Measurements from ENCODE around the gene ODAM.
"Not testable (repeated sequence)": the region's sequence is repeated elsewhere in the genome, so short reads cannot be mapped to it uniquely, and the experiment has no call there.

Gene ODAM, protein sequence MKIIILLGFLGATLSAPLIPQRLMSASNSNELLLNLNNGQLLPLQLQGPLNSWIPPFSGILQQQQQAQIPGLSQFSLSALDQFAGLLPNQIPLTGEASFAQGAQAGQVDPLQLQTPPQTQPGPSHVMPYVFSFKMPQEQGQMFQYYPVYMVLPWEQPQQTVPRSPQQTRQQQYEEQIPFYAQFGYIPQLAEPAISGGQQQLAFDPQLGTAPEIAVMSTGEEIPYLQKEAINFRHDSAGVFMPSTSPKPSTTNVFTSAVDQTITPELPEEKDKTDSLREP

DNA sequence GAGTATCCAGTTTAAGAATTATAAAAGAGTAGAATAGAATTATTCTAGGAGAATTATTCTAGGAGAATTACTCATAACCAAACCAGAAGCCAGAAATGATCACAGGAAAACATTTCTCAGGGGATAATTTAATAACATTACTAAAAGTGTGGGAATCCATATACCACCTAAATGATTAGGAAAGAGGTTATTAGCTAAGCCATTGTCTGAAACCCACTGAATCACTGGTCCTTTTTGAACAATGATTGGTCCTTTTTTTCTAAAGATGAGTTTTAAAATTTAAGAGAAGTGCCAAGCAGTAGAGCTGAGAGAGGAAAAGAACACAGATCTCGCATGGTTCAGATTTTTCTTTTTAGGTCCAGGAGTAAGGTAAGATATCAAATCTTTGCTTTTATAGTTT is at the start of gene ODAM:
ODAM (plus strand) TSS at position 301 of the 400 bp plus-strand sequence. CDS start 819 bp downstream, outside the sequence.
- in situ Hi-C loops (cut with MboI; ENCODE audit: low sequenced_read_pairs) = no loop called here

DNA sequence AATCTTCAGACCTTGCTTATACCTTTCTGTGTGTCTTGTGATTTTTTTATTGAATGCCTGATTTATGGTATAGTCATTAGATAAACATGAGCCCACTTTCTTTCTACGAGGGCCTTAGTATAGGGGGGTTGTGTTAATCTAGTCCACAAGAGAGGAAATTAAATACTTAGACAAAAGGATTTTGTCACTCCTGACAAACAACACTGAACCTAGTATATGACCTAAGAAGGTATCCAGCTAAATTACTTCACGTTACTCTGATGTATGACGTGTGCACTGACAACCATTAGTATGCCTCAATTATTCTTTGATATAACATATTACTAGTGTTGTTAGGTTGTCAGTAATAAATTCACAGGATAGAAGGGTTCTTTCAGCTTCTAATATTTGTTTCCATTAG is 44.3 kb upstream of the ODAM start:
- in situ Hi-C loops (cut with MboI; ENCODE audit: low sequenced_read_pairs) = no loop called here

DNA sequence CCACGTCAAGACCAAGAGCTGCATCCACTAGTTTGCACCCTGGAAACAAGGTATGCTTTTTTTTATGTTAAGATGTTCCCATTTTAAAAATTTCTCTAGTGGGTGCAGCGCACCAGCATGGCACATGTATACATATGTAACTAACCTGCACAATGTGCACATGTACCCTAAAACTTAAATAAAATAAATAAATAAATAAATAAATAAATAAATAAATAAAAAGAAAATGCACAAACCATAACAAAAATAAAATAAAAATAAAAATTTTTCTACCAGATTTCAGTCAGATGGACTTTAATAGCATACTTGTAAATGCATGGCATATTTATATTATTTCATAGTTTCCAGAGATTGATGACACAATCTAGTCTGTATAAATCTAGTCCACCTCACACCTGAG is 43.4 kb upstream of the ODAM start:
- in situ Hi-C loops (cut with MboI; ENCODE audit: low sequenced_read_pairs) = no loop called here

GRCh38 chr4:70153937-70154336 is 41.6 kb upstream of the ODAM start, which contains the start of gene PRR27:
TSS of gene PRR27 (plus strand) at chr4:70154237. CDS start at chr4:70154376, 139 bp downstream.
- in situ Hi-C loops (cut with MboI; ENCODE audit: low sequenced_read_pairs) = no loop called here

DNA sequence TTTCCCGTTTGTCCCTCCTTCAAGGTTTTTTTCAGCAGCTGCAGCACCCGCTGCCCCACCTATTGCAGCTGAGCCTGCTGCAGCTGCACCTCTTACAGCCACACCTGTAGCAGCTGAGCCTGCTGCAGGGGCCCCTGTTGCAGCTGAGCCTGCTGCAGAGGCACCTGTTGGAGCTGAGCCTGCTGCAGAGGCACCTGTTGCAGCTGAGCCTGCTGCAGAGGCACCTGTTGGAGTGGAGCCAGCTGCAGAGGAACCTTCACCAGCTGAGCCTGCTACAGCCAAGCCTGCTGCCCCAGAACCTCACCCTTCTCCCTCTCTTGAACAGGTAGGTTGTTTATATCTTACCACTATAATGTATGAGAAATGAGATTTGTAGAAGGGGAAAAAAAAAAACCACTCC is 36.9 kb upstream of the ODAM start:
- in situ Hi-C loops (cut with MboI; ENCODE audit: low sequenced_read_pairs) = no loop called here

- in situ Hi-C loops (cut with MboI; ENCODE audit: low sequenced_read_pairs) = no loop called here
Measured at GRCh38 chr4:70177090-70177489, 18.4 kb upstream of the ODAM start.

GRCh38 chr4:70178075-70178660 is 17.4 kb upstream of the ODAM start:
- in situ Hi-C loops (cut with MboI; ENCODE audit: low sequenced_read_pairs) = no loop called here

GRCh38 chr4:70179811-70180210 is 15.7 kb upstream of the ODAM start:
- in situ Hi-C loops (cut with MboI; ENCODE audit: low sequenced_read_pairs) = no loop called here

DNA sequence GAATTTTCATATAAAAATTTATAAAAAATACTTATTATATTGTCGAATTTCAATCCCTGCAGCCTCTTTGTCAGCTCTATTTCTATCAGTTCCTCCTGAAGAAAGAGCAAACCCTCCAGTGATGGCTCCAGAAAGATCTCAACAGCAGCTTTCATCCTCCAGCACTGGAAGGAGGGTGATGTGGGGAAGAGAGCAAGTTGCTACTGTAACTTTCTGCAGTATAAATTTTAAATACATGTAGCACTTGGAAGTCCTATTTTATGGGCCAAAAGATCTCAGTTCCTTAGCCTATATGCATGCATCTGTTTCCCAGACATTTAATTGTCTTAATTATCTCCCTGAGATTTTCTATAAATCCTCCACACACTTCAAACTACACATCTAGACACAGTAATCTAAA is 13.7 kb upstream of the ODAM start:
- in situ Hi-C loops (cut with MboI; ENCODE audit: low sequenced_read_pairs) = no loop called here

- in situ Hi-C loops (cut with MboI; ENCODE audit: low sequenced_read_pairs) = no loop called here
Measured at GRCh38 chr4:70182517-70183167, 12.9 kb upstream of the ODAM start.

DNA sequence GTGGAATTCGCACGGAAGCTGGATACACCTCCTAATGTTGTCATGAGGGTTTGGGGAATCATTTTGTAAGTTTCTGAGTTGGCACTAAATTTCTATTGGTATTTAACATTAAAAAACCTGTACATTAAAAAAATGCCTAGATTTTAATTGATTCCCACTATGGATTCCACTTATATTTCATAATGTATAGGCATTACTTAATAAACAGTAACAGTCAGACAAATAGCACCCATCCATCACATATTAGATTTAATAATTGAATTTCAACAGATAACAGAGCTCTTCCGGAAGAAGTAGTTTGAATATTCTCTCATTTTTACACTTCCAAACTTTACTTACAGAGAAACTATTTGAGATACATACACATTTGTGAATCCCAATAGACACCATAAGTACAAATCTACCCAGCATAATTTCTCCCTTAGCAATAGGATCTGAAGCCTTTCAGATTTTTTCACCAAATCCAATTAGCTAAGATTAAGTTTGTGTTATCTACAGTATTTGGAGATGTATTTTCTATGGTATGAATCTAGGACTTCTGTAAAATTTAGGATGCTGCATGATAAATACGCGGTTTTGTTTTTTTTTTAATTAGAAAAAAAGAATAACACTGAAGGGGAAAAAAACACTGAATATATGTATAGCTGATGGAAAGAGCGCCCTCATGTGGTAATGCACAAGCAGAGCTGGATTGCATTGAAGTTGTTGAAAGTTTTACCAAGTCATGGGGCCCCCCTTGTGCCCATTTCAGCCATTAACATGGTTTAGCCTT is 12.2 kb upstream of the ODAM start:
- in situ Hi-C loops (cut with MboI; ENCODE audit: low sequenced_read_pairs) = no loop called here

GRCh38 chr4:70183940-70184246 is 11.6 kb upstream of the ODAM start:
- in situ Hi-C loops (cut with MboI; ENCODE audit: low sequenced_read_pairs) = no loop called here

GRCh38 chr4:70187216-70187615 is 8.3 kb upstream of the ODAM start:
- in situ Hi-C loops (cut with MboI; ENCODE audit: low sequenced_read_pairs) = no loop called here

- in situ Hi-C loops (cut with MboI; ENCODE audit: low sequenced_read_pairs) = no loop called here
Measured at GRCh38 chr4:70190579-70190978, 4.9 kb upstream of the ODAM start.

GRCh38 chr4:70191647-70192046 is 3.9 kb upstream of the ODAM start:
- in situ Hi-C loops (cut with MboI; ENCODE audit: low sequenced_read_pairs) = no loop called here

- in situ Hi-C loops (cut with MboI; ENCODE audit: low sequenced_read_pairs) = no loop called here
Measured at GRCh38 chr4:70192895-70193294, 2.6 kb upstream of the ODAM start.

DNA sequence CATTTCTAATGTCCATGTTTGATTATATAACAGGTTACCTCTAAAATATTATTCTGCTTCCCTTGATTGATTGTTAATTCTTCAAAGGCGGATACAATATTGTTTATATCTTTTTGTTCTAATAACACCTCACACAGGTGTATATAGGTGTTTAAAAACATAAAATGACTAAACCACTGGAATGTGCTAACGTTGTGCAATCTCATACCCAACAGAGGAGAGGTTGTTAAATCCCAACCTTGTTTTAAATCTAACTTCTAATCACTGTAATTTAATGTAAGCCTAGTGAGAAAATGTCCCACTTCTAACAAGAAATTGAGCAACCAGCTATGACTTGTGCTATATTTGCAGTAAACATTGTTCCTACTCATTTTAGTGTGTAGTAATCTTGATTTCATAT is 1.3 kb downstream of the ODAM start:
- in situ Hi-C loops (cut with MboI; ENCODE audit: low sequenced_read_pairs) = no loop called here

DNA sequence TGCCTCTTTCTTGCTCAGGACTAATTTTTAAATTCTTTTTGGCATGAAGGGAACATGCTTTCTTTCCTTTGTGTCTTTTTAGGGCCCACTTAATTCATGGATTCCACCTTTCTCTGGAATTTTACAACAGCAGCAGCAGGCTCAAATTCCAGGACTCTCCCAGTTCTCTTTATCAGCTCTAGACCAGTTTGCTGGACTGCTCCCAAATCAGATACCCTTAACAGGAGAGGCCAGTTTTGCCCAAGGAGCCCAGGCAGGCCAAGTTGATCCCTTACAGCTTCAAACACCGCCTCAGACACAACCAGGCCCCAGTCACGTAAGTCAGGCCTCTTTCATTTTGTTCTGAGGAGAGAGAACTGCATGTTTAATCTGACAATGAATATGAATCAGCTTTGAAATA is 2.3 kb downstream of the ODAM start:
- in situ Hi-C loops (cut with MboI; ENCODE audit: low sequenced_read_pairs) = no loop called here

DNA sequence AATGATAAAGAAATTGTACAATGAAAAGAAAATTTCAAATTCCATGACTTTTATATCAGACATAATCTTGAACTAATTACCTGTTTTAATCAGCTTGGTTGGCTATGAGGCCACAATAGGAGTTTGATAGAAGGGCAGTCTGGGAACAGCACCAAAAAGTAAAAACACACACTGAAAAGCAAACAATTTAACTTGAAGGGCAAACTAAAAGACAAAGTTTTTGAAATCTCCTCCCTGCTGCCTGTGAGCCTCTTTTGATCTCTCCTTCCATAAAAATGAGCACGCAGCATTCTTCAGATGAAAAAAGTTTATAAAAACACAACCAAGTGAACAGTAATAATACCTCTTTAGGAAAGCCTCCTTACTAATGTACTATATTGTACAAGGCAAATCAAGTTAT is 8.1 kb downstream of the ODAM start:
- in situ Hi-C loops (cut with MboI; ENCODE audit: low sequenced_read_pairs) = no loop called here

DNA sequence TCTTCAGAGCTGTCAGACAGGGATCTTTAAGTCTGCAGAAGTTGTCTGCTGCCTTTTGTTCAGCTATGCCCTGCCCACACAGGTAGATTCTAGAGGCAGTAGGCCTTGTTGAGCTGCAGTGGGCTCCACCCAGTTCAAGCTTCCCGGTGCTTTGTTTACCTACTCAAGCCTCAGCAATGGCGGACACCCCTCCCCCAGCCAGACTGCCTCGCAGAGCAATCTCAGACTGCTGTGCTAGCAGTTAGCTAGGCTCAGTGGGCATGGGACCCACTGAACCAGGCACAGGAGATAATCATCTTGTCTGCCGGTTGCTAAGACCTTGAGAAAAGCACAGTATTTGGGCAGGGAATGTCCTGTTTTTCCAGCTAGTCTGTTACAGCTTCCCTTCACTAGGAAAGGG is 17.2 kb downstream of the ODAM start:
- in situ Hi-C loops (cut with MboI; ENCODE audit: low sequenced_read_pairs) = not testable (repeated sequence)

- in situ Hi-C loops (cut with MboI; ENCODE audit: low sequenced_read_pairs) = not testable (repeated sequence)
Measured at GRCh38 chr4:70216109-70216508, 20.6 kb downstream of the ODAM start.

- in situ Hi-C loops (cut with MboI; ENCODE audit: low sequenced_read_pairs) = not testable (repeated sequence)
Measured at GRCh38 chr4:70216550-70216949, 21.0 kb downstream of the ODAM start.

All from hTERT RPE-1 (cell line).